Vagina (tissue), 2 donors: ENCODE results near the gene PPDPF. TPM values are rescaled to one million over a fixed set of nuclear protein-coding genes. Genes with fewer than 3 reads are reported as not detected.

Experiments
- DNase-seq, 2 donors: peaks; one replicate each; pipeline ENCODE4 v3.0.0-alpha.2; 2017; ENCODE audit errors: extremely low spot score in 2 of 2
- H3K27ac ChIP-seq: fragments of 200-600 bp; sonication (generic); one replicate; pipeline ENCODE4 v1.5.1; 2019
- H3K27me3 ChIP-seq: fragments of 200-600 bp; sonication (generic); one replicate; pipeline ENCODE4 v1.5.1; 2019
- H3K36me3 ChIP-seq, 2 donors: fragments of 200-600 bp; sonication (generic); one replicate each; pipeline ENCODE4 v1.5.1; 2017 to 2019
- H3K4me1 ChIP-seq: fragments of 200-600 bp; sonication (generic); one replicate; pipeline ENCODE4 v1.5.1; 2019
- H3K4me3 ChIP-seq, 2 donors: fragments of 200-600 bp; sonication (generic); 1 replicate in 1 of 2; 2 replicates in 1 of 2; pipeline ENCODE4 v1.5.1; 2016 to 2019
- H3K9me3 ChIP-seq: fragments of 200-600 bp; sonication (generic); one replicate; pipeline ENCODE4 v1.5.1; 2019
- CTCF ChIP-seq, 3 experiments: fragments of 450-650 bp in 2 of 3; fragments of 200-600 bp in 1 of 3; sonication (generic) in 1 of 3; IDR thresholded peaks; one replicate each; pipeline ENCODE4 v1.5.1; 2017 to 2019; ENCODE audit warnings: antibody characterized with exemption in 3 of 3, mild to moderate bottlenecking in 2 of 3, moderate library complexity in 2 of 3
- POLR2A ChIP-seq, 2 donors: fragments of 450-650 bp; IDR thresholded peaks; one replicate each; pipeline ENCODE4 v1.6.1; 2017; ENCODE audit warnings: antibody characterized with exemption in 2 of 2, mild to moderate bottlenecking in 2 of 2, moderate library complexity in 2 of 2
- POLR2AphosphoS5 ChIP-seq, 2 donors: sonication (generic); formaldehyde crosslinking; IDR thresholded peaks; one replicate each; pipeline ENCODE4 v1.9.0; 2017; ENCODE audit warnings: antibody characterized with exemption in 2 of 2, mild to moderate bottlenecking in 2 of 2, low read depth in 1 of 2; ENCODE audit not compliant: insufficient read depth in 1 of 2
- intact Hi-C: fragments of 100-400 bp; cut with DNase I; formaldehyde crosslinking; loops from one replicate; pipeline ENCODE4 v1.15.1; 2023
- total RNA-seq: library from RNA; depleted of rRNA; stranded (reverse); fragments of >200 nt; gene quantifications from one replicate; pipeline ENCODE4 v1.2.3, GENCODE V29; 2016

Gene PPDPF
- total RNA-seq, 1 donor from 2014 or later, result 198 TPM

GRCh38 chr20:63549679-63550282 lies 29.2 kb downstream of the PPDPF start:
- Histone ChIP-seq H3K9me3 (no peaks in the 10 kb centered on the region), H3K27me3 (peaks cover 5% of the 10 kb centered on the region), H3K4me1 (peaks cover 24% of the 10 kb centered on the region), H3K4me3 (no peak overlapping the region), H3K36me3 (no peaks in the 10 kb centered on the region), H3K27ac (no peak overlapping the region)
- intact Hi-C loops, result no loop called here
- DNase-seq, result no peak
- no peak for TF ChIP-seq POLR2AphosphoS5 (IDR thresholded peaks at IDR 0.05; ENCODE audit: insufficient read depth in 1 of 2, low read depth in 1 of 2)
- no peak for TF ChIP-seq POLR2A (IDR thresholded peaks at IDR 0.05)
- TF ChIP-seq CTCF (IDR thresholded peaks at IDR 0.05), result no peak

- intact Hi-C loops, result no loop called here
- peaks cover 5% of the 10 kb centered on the region for H3K27me3 ChIP-seq
- H3K9me3 ChIP-seq, result no peaks in the 10 kb centered on the region
- H3K4me3 ChIP-seq, result no peak overlapping the region
- H3K27ac ChIP-seq, result no peak overlapping the region
- TF ChIP-seq CTCF (IDR thresholded peaks at IDR 0.05) (no peak), POLR2A (IDR thresholded peaks at IDR 0.05) (no peak), POLR2AphosphoS5 (IDR thresholded peaks at IDR 0.05; ENCODE audit: insufficient read depth in 1 of 2, low read depth in 1 of 2) (no peak)
- no peak for DNase-seq
- H3K36me3 ChIP-seq, result no peaks in the 10 kb centered on the region
- peaks cover 24% of the 10 kb centered on the region for H3K4me1 ChIP-seq
Observed at GRCh38 chr20:63551068-63551467, 30.5 kb downstream of the PPDPF start.

DNA sequence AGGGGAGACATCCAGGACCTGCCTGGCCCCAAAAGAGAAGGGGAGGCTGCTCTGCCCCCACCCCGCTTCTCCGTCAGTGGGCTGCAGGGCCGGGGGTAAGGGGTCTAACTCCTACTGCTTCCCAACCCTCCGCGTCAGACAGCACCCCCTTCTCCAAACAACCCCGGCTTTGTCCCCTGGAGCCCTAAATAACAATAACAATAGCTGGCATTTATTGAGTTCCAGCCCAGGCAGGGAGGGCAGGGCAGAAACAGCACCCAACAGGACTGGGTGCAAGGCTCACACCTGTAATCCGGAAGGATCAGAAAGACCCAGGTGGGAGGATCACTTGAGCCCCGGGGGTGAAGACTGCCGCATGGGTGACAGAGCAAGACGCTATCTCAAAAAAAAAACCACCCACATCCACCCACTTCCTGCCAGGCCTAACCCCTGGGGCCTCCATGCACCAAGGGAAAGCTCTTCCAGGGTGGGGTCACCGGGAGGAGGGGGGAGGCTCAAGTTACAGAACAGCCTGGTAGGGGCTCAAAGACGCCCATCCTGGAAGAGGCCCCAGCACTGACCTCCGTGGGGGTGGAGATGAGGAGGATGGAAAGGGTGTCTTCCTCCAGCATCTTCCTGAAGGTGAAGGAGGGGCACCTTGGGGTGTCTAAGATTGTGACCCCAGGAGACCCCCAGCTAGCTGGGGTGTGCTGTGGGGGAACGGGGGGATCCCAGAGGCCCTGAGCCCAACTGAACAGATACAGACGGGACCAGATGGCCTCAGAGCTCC lies 32.1 kb downstream of the PPDPF start:
- peaks cover 5% of the 10 kb centered on the region for H3K27me3 ChIP-seq
- H3K27ac ChIP-seq, result no peak overlapping the region
- TF ChIP-seq POLR2A (IDR thresholded peaks at IDR 0.05), result no peak
- no peak for TF ChIP-seq CTCF (IDR thresholded peaks at IDR 0.05)
- no peak for TF ChIP-seq POLR2AphosphoS5 (IDR thresholded peaks at IDR 0.05; ENCODE audit: insufficient read depth in 1 of 2, low read depth in 1 of 2)
- H3K9me3 ChIP-seq, result no peaks in the 10 kb centered on the region
- intact Hi-C loops, result no loop called here
- H3K36me3 ChIP-seq, result no peaks in the 10 kb centered on the region
- H3K4me1 ChIP-seq, result peaks cover 24% of the 10 kb centered on the region
- H3K4me3 ChIP-seq, result no peak overlapping the region
- DNase-seq, result no peak

GRCh38 chr20:63553251-63553932 lies 32.8 kb downstream of the PPDPF start:
- peak overlapping the region; percentile 61 to 63 for H3K4me3 ChIP-seq
- intact Hi-C loops, result no loop called here
- TF ChIP-seq POLR2A (IDR thresholded peaks at IDR 0.05), result peak in 1 of 2 donors; percentile 5
- TF ChIP-seq POLR2AphosphoS5 (IDR thresholded peaks at IDR 0.05; ENCODE audit: insufficient read depth in 1 of 2, low read depth in 1 of 2), result peak in 1 of 2 donors; percentile 62
- no peak for TF ChIP-seq CTCF (IDR thresholded peaks at IDR 0.05)
- H3K27me3 ChIP-seq, result peaks cover 5% of the 10 kb centered on the region
- DNase-seq, result no peak
- H3K9me3 ChIP-seq, result no peaks in the 10 kb centered on the region
- H3K27ac ChIP-seq, result peak overlapping the region; percentile 30
- no peaks in the 10 kb centered on the region for H3K36me3 ChIP-seq
- peaks cover 24% of the 10 kb centered on the region for H3K4me1 ChIP-seq
